Urothelium cell line (cell line): ENCODE measurements around the gene IL3RA.
"Not testable (repeated sequence)": the region's sequence is repeated elsewhere in the genome, so short reads cannot be mapped to it uniquely, and the experiment has no call there.

ENCODE experiments used
- DNase-seq: peaks from one replicate; pipeline ENCODE4 v3.0.0; 2011; ENCODE audit warnings: low spot score, mixed read lengths
- FAIRE-seq: peaks from 2 replicates; lab custom pipeline; 2011; peaks lifted over from hg19 to GRCh38; lab: Jason Lieb, UNC

Gene IL3RA

GRCh38 chrX:1420371-1420770 lies 83.8 kb downstream of the IL3RA start:
- no peak for DNase-seq
- FAIRE-seq, result no peak

- DNase-seq (no peak), FAIRE-seq (no peak)
Observed at GRCh38 chrX:1421433-1422134, 85.0 kb downstream of the IL3RA start.

- DNase-seq (no peak), FAIRE-seq (no peak)
Observed at GRCh38 chrX:1422135-1422465, 85.5 kb downstream of the IL3RA start.

- FAIRE-seq (no peak), DNase-seq (no peak)
Observed at GRCh38 chrX:1423215-1423614, 86.6 kb downstream of the IL3RA start.

- no peak for FAIRE-seq
Observed at GRCh38 chrX:1424147-1424851, 87.7 kb downstream of the IL3RA start.

GRCh38 chrX:1425381-1425780 lies 88.8 kb downstream of the IL3RA start:
- DNase-seq (no peak), FAIRE-seq (no peak)

More at GRCh38 chrX:1424147-1424851, 87.7 kb downstream of the IL3RA start:
- no peak for DNase-seq

GRCh38 chrX:1426321-1426720 lies 89.7 kb downstream of the IL3RA start:
- FAIRE-seq, result not testable (repeated sequence)

GRCh38 chrX:1427756-1428155 lies 91.2 kb downstream of the IL3RA start:
- DNase-seq (no peak), FAIRE-seq (no peak)

More at GRCh38 chrX:1426321-1426720, 89.7 kb downstream of the IL3RA start:
- DNase-seq, result not testable (repeated sequence)

- FAIRE-seq, result no peak
- DNase-seq, result no peak
Observed at GRCh38 chrX:1430451-1430850, 93.9 kb downstream of the IL3RA start.
